Measurements from ENCODE around the gene CACNA1B.
"Not testable (repeated sequence)": the region's sequence is repeated elsewhere in the genome, so short reads cannot be mapped to it uniquely, and the experiment has no call there.

The CACNA1B gene

GRCh38 chr9:137878146-137878941 lies 762 bp downstream of the CACNA1B start:
- no peak overlapping the region for H3K27ac Mint-ChIP-seq

GRCh38 chr9:137879052-137879451 lies 1.5 kb downstream of the CACNA1B start:
- no peak overlapping the region for H3K4me3 Mint-ChIP-seq
- H3K4me1 Mint-ChIP-seq (ENCODE audit: low read depth), result no peaks in the 10 kb centered on the region
- no peaks in the 10 kb centered on the region for H3K36me3 Mint-ChIP-seq (ENCODE audit: low read depth)
- H3K27me3 Mint-ChIP-seq, result peaks cover 27% of the 10 kb centered on the region
- no peak overlapping the region for H3K27ac Mint-ChIP-seq
- H3K9me3 Mint-ChIP-seq, result no peaks in the 10 kb centered on the region

More at GRCh38 chr9:137878146-137878941, 762 bp downstream of the CACNA1B start:
- Mint-ChIP-seq H3K36me3 (ENCODE audit: low read depth) (no peaks in the 10 kb centered on the region), H3K9me3 (no peaks in the 10 kb centered on the region), H3K27me3 (peaks cover 30% of the 10 kb centered on the region), H3K4me3 (no peak overlapping the region), H3K4me1 (ENCODE audit: low read depth) (no peaks in the 10 kb centered on the region)

GRCh38 chr9:137879566-137880150 lies 2.1 kb downstream of the CACNA1B start:
- H3K27ac Mint-ChIP-seq, result no peak overlapping the region
- no peak overlapping the region for H3K4me3 Mint-ChIP-seq

GRCh38 chr9:137880160-137880975 lies 2.8 kb downstream of the CACNA1B start:
- Mint-ChIP-seq H3K27ac (no peak overlapping the region), H3K36me3 (ENCODE audit: low read depth) (no peaks in the 10 kb centered on the region), H3K27me3 (peaks cover 22% of the 10 kb centered on the region), H3K4me3 (no peak overlapping the region), H3K9me3 (no peaks in the 10 kb centered on the region), H3K4me1 (ENCODE audit: low read depth) (no peaks in the 10 kb centered on the region)

More at GRCh38 chr9:137879566-137880150, 2.1 kb downstream of the CACNA1B start:
- Mint-ChIP-seq H3K4me1 (ENCODE audit: low read depth) (no peaks in the 10 kb centered on the region), H3K27me3 (peaks cover 26% of the 10 kb centered on the region), H3K9me3 (no peaks in the 10 kb centered on the region), H3K36me3 (ENCODE audit: low read depth) (no peaks in the 10 kb centered on the region)

GRCh38 chr9:137880976-137881530 lies 3.5 kb downstream of the CACNA1B start:
- Mint-ChIP-seq H3K4me1 (ENCODE audit: low read depth) (no peaks in the 10 kb centered on the region), H3K9me3 (no peaks in the 10 kb centered on the region), H3K36me3 (ENCODE audit: low read depth) (no peaks in the 10 kb centered on the region), H3K27ac (no peak overlapping the region), H3K27me3 (peaks cover 18% of the 10 kb centered on the region), H3K4me3 (no peak overlapping the region)

GRCh38 chr9:137881591-137882505 lies 4.3 kb downstream of the CACNA1B start:
- no peaks in the 10 kb centered on the region for H3K9me3 Mint-ChIP-seq
- no peaks in the 10 kb centered on the region for H3K36me3 Mint-ChIP-seq (ENCODE audit: low read depth)
- H3K4me1 Mint-ChIP-seq (ENCODE audit: low read depth), result no peaks in the 10 kb centered on the region
- no peak overlapping the region for H3K27ac Mint-ChIP-seq
- H3K27me3 Mint-ChIP-seq, result peaks cover 11% of the 10 kb centered on the region
- H3K4me3 Mint-ChIP-seq, result no peak overlapping the region

- Mint-ChIP-seq H3K4me3 (no peak overlapping the region), H3K27me3 (peaks cover 11% of the 10 kb centered on the region), H3K27ac (no peak overlapping the region), H3K9me3 (no peaks in the 10 kb centered on the region), H3K4me1 (ENCODE audit: low read depth) (no peaks in the 10 kb centered on the region), H3K36me3 (ENCODE audit: low read depth) (no peaks in the 10 kb centered on the region)
These were observed 4.9 kb downstream of the CACNA1B start for GRCh38 chr9:137882506-137882821.

GRCh38 chr9:137883977-137884376 lies 6.4 kb downstream of the CACNA1B start:
- not testable (repeated sequence) for H3K4me3 Mint-ChIP-seq; H3K4me1 Mint-ChIP-seq (ENCODE audit: low read depth); H3K36me3 Mint-ChIP-seq (ENCODE audit: low read depth); H3K9me3 Mint-ChIP-seq; H3K27ac Mint-ChIP-seq
- H3K27me3 Mint-ChIP-seq, result peaks cover 11% of the 10 kb centered on the region

- H3K36me3 Mint-ChIP-seq (ENCODE audit: low read depth); H3K4me3 Mint-ChIP-seq; H3K9me3 Mint-ChIP-seq; H3K27ac Mint-ChIP-seq; H3K4me1 Mint-ChIP-seq (ENCODE audit: low read depth); H3K27me3 Mint-ChIP-seq: not testable (repeated sequence)
These were observed 7.0 kb downstream of the CACNA1B start for GRCh38 chr9:137884547-137884946.

- not testable (repeated sequence) for H3K36me3 Mint-ChIP-seq (ENCODE audit: low read depth); H3K27me3 Mint-ChIP-seq; H3K9me3 Mint-ChIP-seq; H3K4me1 Mint-ChIP-seq (ENCODE audit: low read depth); H3K27ac Mint-ChIP-seq; H3K4me3 Mint-ChIP-seq
These were observed 7.5 kb downstream of the CACNA1B start for GRCh38 chr9:137885121-137885520.

- not testable (repeated sequence) for H3K27ac Mint-ChIP-seq; H3K36me3 Mint-ChIP-seq (ENCODE audit: low read depth); H3K4me1 Mint-ChIP-seq (ENCODE audit: low read depth); H3K27me3 Mint-ChIP-seq; H3K9me3 Mint-ChIP-seq; H3K4me3 Mint-ChIP-seq
These were observed 11.0 kb downstream of the CACNA1B start for GRCh38 chr9:137888621-137889020.

- not testable (repeated sequence) for H3K36me3 Mint-ChIP-seq (ENCODE audit: low read depth); H3K4me1 Mint-ChIP-seq (ENCODE audit: low read depth); H3K27ac Mint-ChIP-seq; H3K27me3 Mint-ChIP-seq; H3K9me3 Mint-ChIP-seq; H3K4me3 Mint-ChIP-seq
These were observed 12.4 kb downstream of the CACNA1B start for GRCh38 chr9:137889966-137890365.

- not testable (repeated sequence) for H3K36me3 Mint-ChIP-seq (ENCODE audit: low read depth); H3K4me1 Mint-ChIP-seq (ENCODE audit: low read depth); H3K27me3 Mint-ChIP-seq; H3K27ac Mint-ChIP-seq; H3K9me3 Mint-ChIP-seq; H3K4me3 Mint-ChIP-seq
These were observed 13.4 kb downstream of the CACNA1B start for GRCh38 chr9:137890768-137891587.

Measured in stimulated activated naive CD8-positive, alpha-beta T cell treated with anti-CD3 and anti-CD28 coated beads, Interleukin-15, Interleukin-2, amounts not matched to agents 100 ng/mL and 50 ng/mL, for 24 hours (primary cell).